H7 (cell line): ENCODE measurements around the gene RAD51B. TPM values are rescaled to one million over a fixed set of nuclear protein-coding genes. Genes with fewer than 3 reads are reported as not detected.

Experiments
- DNase-seq: peaks from one replicate; pipeline ENCODE4 v3.0.0; 2012
- H3K27me3 ChIP-seq: 2 replicates; pipeline ENCODE4 v1.6.0; 2011; ENCODE audit warnings: mild to moderate bottlenecking, low read length; ENCODE audit not compliant: control insufficient read depth, insufficient read depth
- H3K36me3 ChIP-seq: replicated peaks from 2 replicates; pipeline ENCODE4 v1.5.1; 2011; ENCODE audit warnings: low read length; ENCODE audit not compliant: control insufficient read depth, insufficient read depth
- H3K4me3 ChIP-seq: 2 replicates; pipeline ENCODE4 v1.5.1; 2011; ENCODE audit warnings: low read depth, mild to moderate bottlenecking, control low read depth, low read length, moderate library complexity; ENCODE audit not compliant: insufficient read depth
- total RNA-seq: library from RNA; depleted of rRNA; stranded (reverse); fragments of >200 nt; shearing (Covaris generic); gene quantifications from 2 replicates; pipeline ENCODE4 v1.2.3, GENCODE V29; 2014

The RAD51B gene
- total RNA-seq, 1 experiment from 2014 or later: 9.6 TPM

GRCh38 chr14:68573126-68573525 lies 753.5 kb downstream of the RAD51B start:
- Histone ChIP-seq H3K27me3 (no peaks in the 10 kb centered on the region), H3K4me3 (no peak overlapping the region), H3K36me3 (no peaks in the 10 kb centered on the region)
- DNase-seq: no peak

- Histone ChIP-seq H3K36me3 (no peaks in the 10 kb centered on the region), H3K4me3 (no peak overlapping the region), H3K27me3 (no peaks in the 10 kb centered on the region)
- DNase-seq: no peak
These were observed 754.1 kb downstream of the RAD51B start for GRCh38 chr14:68573722-68574121.

- no peak for DNase-seq
- Histone ChIP-seq H3K36me3 (no peaks in the 10 kb centered on the region), H3K4me3 (no peak overlapping the region), H3K27me3 (no peaks in the 10 kb centered on the region)
These were observed 754.9 kb downstream of the RAD51B start for GRCh38 chr14:68574461-68574860.

GRCh38 chr14:68574906-68575305 lies 755.3 kb downstream of the RAD51B start:
- Histone ChIP-seq H3K36me3 (no peaks in the 10 kb centered on the region), H3K4me3 (no peak overlapping the region)
- DNase-seq: no peak

GRCh38 chr14:68575426-68575825 lies 755.8 kb downstream of the RAD51B start:
- Histone ChIP-seq H3K36me3 (no peaks in the 10 kb centered on the region), H3K27me3 (no peaks in the 10 kb centered on the region), H3K4me3 (no peak overlapping the region)
- no peak for DNase-seq

More at GRCh38 chr14:68574906-68575305, 755.3 kb downstream of the RAD51B start:
- no peaks in the 10 kb centered on the region for H3K27me3 ChIP-seq

- Histone ChIP-seq H3K4me3 (no peak overlapping the region), H3K36me3 (no peaks in the 10 kb centered on the region)
- DNase-seq: no peak
These were observed 756.5 kb downstream of the RAD51B start for GRCh38 chr14:68576031-68576430.

GRCh38 chr14:68576496-68577244 lies 757.1 kb downstream of the RAD51B start:
- H3K4me3 ChIP-seq: no peak overlapping the region
- no peak for DNase-seq
- H3K27me3 ChIP-seq: no peaks in the 10 kb centered on the region
- H3K36me3 ChIP-seq: no peaks in the 10 kb centered on the region

More at GRCh38 chr14:68576031-68576430, 756.5 kb downstream of the RAD51B start:
- H3K27me3 ChIP-seq: no peaks in the 10 kb centered on the region

GRCh38 chr14:68577802-68578541 lies 758.4 kb downstream of the RAD51B start:
- no peaks in the 10 kb centered on the region for H3K27me3 ChIP-seq
- H3K36me3 ChIP-seq: no peaks in the 10 kb centered on the region
- DNase-seq: no peak
- H3K4me3 ChIP-seq: no peak overlapping the region

- Histone ChIP-seq H3K4me3 (no peak overlapping the region), H3K36me3 (no peaks in the 10 kb centered on the region), H3K27me3 (no peaks in the 10 kb centered on the region)
- DNase-seq: no peak
These were observed 759.0 kb downstream of the RAD51B start for GRCh38 chr14:68578597-68578996.

GRCh38 chr14:68580096-68580645 lies 760.6 kb downstream of the RAD51B start:
- Histone ChIP-seq H3K36me3 (no peaks in the 10 kb centered on the region), H3K4me3 (no peak overlapping the region), H3K27me3 (no peaks in the 10 kb centered on the region)
- DNase-seq: no peak

GRCh38 chr14:68580671-68581070 lies 761.1 kb downstream of the RAD51B start:
- DNase-seq: no peak
- no peaks in the 10 kb centered on the region for H3K36me3 ChIP-seq
- no peak overlapping the region for H3K4me3 ChIP-seq
- no peaks in the 10 kb centered on the region for H3K27me3 ChIP-seq

- DNase-seq: no peak
- Histone ChIP-seq H3K4me3 (no peak overlapping the region), H3K27me3 (no peaks in the 10 kb centered on the region), H3K36me3 (no peaks in the 10 kb centered on the region)
These were observed 764.1 kb downstream of the RAD51B start for GRCh38 chr14:68583548-68584280.

- Histone ChIP-seq H3K4me3 (no peak overlapping the region), H3K36me3 (no peaks in the 10 kb centered on the region), H3K27me3 (no peaks in the 10 kb centered on the region)
- DNase-seq: no peak
These were observed 765.2 kb downstream of the RAD51B start for GRCh38 chr14:68584786-68585185.

GRCh38 chr14:68585690-68586089 lies 766.1 kb downstream of the RAD51B start:
- H3K4me3 ChIP-seq: no peak overlapping the region
- H3K36me3 ChIP-seq: no peaks in the 10 kb centered on the region
- DNase-seq: no peak
- H3K27me3 ChIP-seq: no peaks in the 10 kb centered on the region
